H1 (cell line): ENCODE results near the gene TNFAIP2.

Experiments
- CEBPB ChIP-seq: IDR thresholded peaks from 2 replicates; pipeline ENCODE4 v1.6.1; 2012; ENCODE audit warnings: low read depth, low read length
- GTF2F1 ChIP-seq: IDR thresholded peaks from 2 replicates; pipeline ENCODE4 v1.6.1; 2012; ENCODE audit warnings: low read depth, low read length, improper control_type of control experiment, borderline replicate concordance
- NRF1 ChIP-seq: IDR thresholded peaks from 2 replicates; pipeline ENCODE4 v1.6.1; 2011; ENCODE audit warnings: mild to moderate bottlenecking, low read depth, low read length, improper control_type of control experiment
- POLR2A ChIP-seq, 2 experiments: IDR thresholded peaks; 1 replicate in 1 of 2; 2 replicates in 1 of 2; pipeline ENCODE4 v1.6.1; 2011; ENCODE audit warnings: low read depth in 2 of 2, low read length in 2 of 2, mild to moderate bottlenecking in 2 of 2; ENCODE audit errors: control extremely low read depth in 1 of 2
- POLR2AphosphoS5 ChIP-seq: IDR thresholded peaks from 2 replicates; pipeline ENCODE4 v1.6.1; 2011; ENCODE audit warnings: low read depth, low read length
- POU5F1 ChIP-seq: IDR thresholded peaks from 2 replicates; pipeline ENCODE4 v1.6.1; 2011; ENCODE audit warnings: low read depth, mild to moderate bottlenecking, low read length, moderate library complexity
- SIX5 ChIP-seq: IDR thresholded peaks from 2 replicates; pipeline ENCODE4 v1.6.1; 2011; ENCODE audit warnings: mild to moderate bottlenecking, low read depth, low read length
- TBP ChIP-seq: IDR thresholded peaks from 2 replicates; pipeline ENCODE4 v1.6.1; 2011; ENCODE audit warnings: low read depth, low read length, improper control_type of control experiment
- ZNF274 ChIP-seq: IDR thresholded peaks from 2 replicates; pipeline ENCODE4 v1.7.0; 2012; ENCODE audit warnings: low read length, borderline replicate concordance; ENCODE audit errors: extremely low read depth
- TF ChIP-seq, protein P1 (sequence below), 3 experiments: IDR thresholded peaks; 1 replicate in 2 of 3; 2 replicates in 1 of 3; pipeline versions ENCODE4 v1.5.1 to v1.6.1; 2011; ENCODE audit warnings: low read length in 3 of 3, mild to moderate bottlenecking in 3 of 3, inconsistent platforms in 2 of 3, low read depth in 1 of 3, moderate library complexity in 1 of 3; ENCODE audit not compliant: insufficient read depth in 1 of 3; ENCODE audit errors: control extremely low read depth in 1 of 3

DNA sequence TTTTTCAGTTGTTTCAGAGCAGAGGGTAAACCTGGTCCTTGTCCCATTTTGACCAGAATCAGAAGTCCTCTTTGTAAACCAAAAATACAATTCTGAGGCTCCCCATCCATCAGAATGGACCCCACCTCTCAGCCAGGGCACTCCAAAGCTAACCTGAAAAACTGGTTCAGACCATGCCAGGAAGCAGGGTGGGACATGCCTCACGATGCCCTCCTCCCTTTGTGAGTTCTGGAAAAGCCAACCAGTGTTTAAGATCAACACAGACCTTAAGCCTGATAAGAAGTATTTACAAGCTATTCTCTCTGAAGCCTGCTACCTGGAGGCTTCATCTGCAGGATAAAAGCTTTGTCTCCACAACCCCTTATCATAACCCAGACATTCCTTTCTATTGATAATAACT is 35.4 kb downstream of the TNFAIP2 start:
- TF ChIP-seq, protein P1, sequence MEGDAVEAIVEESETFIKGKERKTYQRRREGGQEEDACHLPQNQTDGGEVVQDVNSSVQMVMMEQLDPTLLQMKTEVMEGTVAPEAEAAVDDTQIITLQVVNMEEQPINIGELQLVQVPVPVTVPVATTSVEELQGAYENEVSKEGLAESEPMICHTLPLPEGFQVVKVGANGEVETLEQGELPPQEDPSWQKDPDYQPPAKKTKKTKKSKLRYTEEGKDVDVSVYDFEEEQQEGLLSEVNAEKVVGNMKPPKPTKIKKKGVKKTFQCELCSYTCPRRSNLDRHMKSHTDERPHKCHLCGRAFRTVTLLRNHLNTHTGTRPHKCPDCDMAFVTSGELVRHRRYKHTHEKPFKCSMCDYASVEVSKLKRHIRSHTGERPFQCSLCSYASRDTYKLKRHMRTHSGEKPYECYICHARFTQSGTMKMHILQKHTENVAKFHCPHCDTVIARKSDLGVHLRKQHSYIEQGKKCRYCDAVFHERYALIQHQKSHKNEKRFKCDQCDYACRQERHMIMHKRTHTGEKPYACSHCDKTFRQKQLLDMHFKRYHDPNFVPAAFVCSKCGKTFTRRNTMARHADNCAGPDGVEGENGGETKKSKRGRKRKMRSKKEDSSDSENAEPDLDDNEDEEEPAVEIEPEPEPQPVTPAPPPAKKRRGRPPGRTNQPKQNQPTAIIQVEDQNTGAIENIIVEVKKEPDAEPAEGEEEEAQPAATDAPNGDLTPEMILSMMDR (IDR thresholded peaks at IDR 0.05; ENCODE audit: control extremely low read depth in 1 of 3, insufficient read depth in 1 of 3, low read depth in 1 of 3, low read length in 3 of 3): no peak
- TF ChIP-seq ZNF274: no peak
- TF ChIP-seq SIX5: no peak
- TF ChIP-seq TBP: no peak
- TF ChIP-seq NRF1: no peak
- TF ChIP-seq POLR2A (IDR thresholded peaks at IDR 0.05; ENCODE audit: control extremely low read depth in 1 of 2, low read depth in 2 of 2, low read length in 2 of 2): no peak
- TF ChIP-seq POLR2AphosphoS5: no peak
- TF ChIP-seq CEBPB: no peak
- no peak for TF ChIP-seq POU5F1
- TF ChIP-seq GTF2F1: no peak
